H9 (cell line): ENCODE data around the gene EDAR. TPM values are rescaled to one million over a fixed set of nuclear protein-coding genes. Genes with fewer than 3 reads are reported as not detected.

Source experiments
- DNase-seq: peaks from one replicate; pipeline ENCODE4 v3.0.0-alpha.2; 2017
- H2AFZ ChIP-seq: one replicate; pipeline ENCODE4 v1.6.1; 2013; ENCODE audit warnings: mild to moderate bottlenecking, low read length, control low read depth, moderate library complexity
- H2AK5ac ChIP-seq: 2 replicates; pipeline ENCODE4 v1.6.1; 2013; ENCODE audit warnings: low read length, control low read depth, mixed read lengths; ENCODE audit not compliant: insufficient read length
- H2BK120ac ChIP-seq: one replicate; pipeline ENCODE4 v1.6.1; 2013; ENCODE audit warnings: low read depth, mild to moderate bottlenecking, low read length, control low read depth, inconsistent platforms; ENCODE audit not compliant: poor library complexity, severe bottlenecking
- H2BK12ac ChIP-seq: 2 replicates; pipeline ENCODE4 v1.6.1; 2013; ENCODE audit warnings: low read length, control low read depth, mixed read lengths, low read depth; ENCODE audit not compliant: insufficient read length
- H2BK15ac ChIP-seq: 2 replicates; pipeline ENCODE4 v1.6.1; 2013; ENCODE audit warnings: low read depth, low read length, control low read depth
- H2BK20ac ChIP-seq: one replicate; pipeline ENCODE4 v1.6.1; 2013; ENCODE audit warnings: low read depth, mild to moderate bottlenecking, low read length, control low read depth, inconsistent platforms; ENCODE audit not compliant: poor library complexity, severe bottlenecking
- H2BK5ac ChIP-seq: 2 replicates; pipeline ENCODE4 v1.6.1; 2013; ENCODE audit warnings: low read length, control low read depth, mixed read lengths; ENCODE audit not compliant: insufficient read length
- H3K14ac ChIP-seq: 2 replicates; pipeline ENCODE4 v1.6.1; 2013; ENCODE audit warnings: low read length, control low read depth; ENCODE audit not compliant: insufficient read depth
- H3K18ac ChIP-seq: 2 replicates; pipeline ENCODE4 v1.6.1; 2013; ENCODE audit warnings: low read depth, mild to moderate bottlenecking, mixed read lengths, low read length, control low read depth; ENCODE audit not compliant: insufficient read length
- H3K23ac ChIP-seq: 2 replicates; pipeline ENCODE4 v1.6.1; 2013; ENCODE audit warnings: low read length, control low read depth, mixed read lengths, low read depth; ENCODE audit not compliant: insufficient read length
- H3K23me2 ChIP-seq: 2 replicates; pipeline ENCODE4 v1.6.1; 2013; ENCODE audit warnings: low read depth, mild to moderate bottlenecking, mixed read lengths, low read length, control low read depth; ENCODE audit not compliant: insufficient read length, poor library complexity, severe bottlenecking
- H3K27ac ChIP-seq: 2 replicates; pipeline ENCODE4 v1.5.1; 2013; ENCODE audit warnings: low read length, control low read depth, mixed read lengths, low read depth; ENCODE audit not compliant: insufficient read length
- H3K27me3 ChIP-seq: 2 replicates; pipeline ENCODE4 v1.6.1; 2013; ENCODE audit warnings: low read length, control low read depth, inconsistent platforms; ENCODE audit not compliant: insufficient read depth
- H3K4ac ChIP-seq: 2 replicates; pipeline ENCODE4 v1.6.1; 2013; ENCODE audit warnings: low read depth, mild to moderate bottlenecking, control low read depth, inconsistent platforms, low read length, moderate library complexity
- H3K4me1 ChIP-seq: 2 replicates; pipeline ENCODE4 v1.6.1; 2013; ENCODE audit warnings: low read length, control low read depth, inconsistent platforms; ENCODE audit not compliant: insufficient read depth
- H3K4me2 ChIP-seq: 2 replicates; pipeline ENCODE4 v1.6.1; 2013; ENCODE audit warnings: low read length, control low read depth, mixed read lengths; ENCODE audit not compliant: insufficient read length, insufficient read depth
- H3K56ac ChIP-seq: 2 replicates; pipeline ENCODE4 v1.6.1; 2013; ENCODE audit warnings: low read depth, mild to moderate bottlenecking, mixed read lengths, low read length, control low read depth; ENCODE audit not compliant: insufficient read length
- H3K79me1 ChIP-seq: 2 replicates; pipeline ENCODE4 v1.6.1; 2013; ENCODE audit warnings: low read depth, mild to moderate bottlenecking, moderate library complexity, low read length, control low read depth, inconsistent platforms; ENCODE audit not compliant: insufficient read depth, poor library complexity, severe bottlenecking
- H3K79me2 ChIP-seq: 2 replicates; pipeline ENCODE4 v1.6.1; 2013; ENCODE audit warnings: low read length, control low read depth, inconsistent platforms; ENCODE audit not compliant: insufficient read depth
- H3K9ac ChIP-seq: 2 replicates; pipeline ENCODE4 v1.6.1; 2013; ENCODE audit warnings: low read length, control low read depth, mixed read lengths; ENCODE audit not compliant: insufficient read length; ENCODE audit errors: extremely low read depth
- H3K9me3 ChIP-seq: one replicate; pipeline ENCODE4 v1.6.1; 2013; ENCODE audit warnings: low read depth, low read length, inconsistent platforms; ENCODE audit not compliant: control insufficient read depth
- H3T11ph ChIP-seq: one replicate; pipeline ENCODE4 v1.6.1; 2013; ENCODE audit warnings: mild to moderate bottlenecking, low read length, control low read depth, inconsistent platforms
- H4K20me1 ChIP-seq: one replicate; pipeline ENCODE4 v1.6.1; 2013; ENCODE audit not compliant: control insufficient read depth, insufficient read length, insufficient read depth
- H4K5ac ChIP-seq: 2 replicates; pipeline ENCODE4 v1.6.1; 2013; ENCODE audit warnings: low read depth, mild to moderate bottlenecking, mixed read lengths, low read length, control low read depth; ENCODE audit not compliant: insufficient read length
- H4K8ac ChIP-seq: replicated peaks from 2 replicates; pipeline ENCODE4 v1.6.1; 2013; ENCODE audit warnings: low read length, control low read depth, mixed read lengths, low read depth; ENCODE audit not compliant: insufficient read length
- H4K91ac ChIP-seq: 2 replicates; pipeline ENCODE4 v1.6.1; 2013; ENCODE audit warnings: low read depth, mild to moderate bottlenecking, moderate library complexity, mixed read lengths, low read length, control low read depth; ENCODE audit not compliant: insufficient read length
- H3K27ac Mint-ChIP-seq, 3 experiments: 2 replicates in 2 of 3; 3 replicates in 1 of 3; pipeline ENCODE4 v1.8.0; 2020 to 2021; ENCODE audit warnings: mixed read lengths in 3 of 3, mild to moderate bottlenecking in 1 of 3, moderate library complexity in 1 of 3
- H3K27me3 Mint-ChIP-seq: 2 replicates; pipeline ENCODE4 v1.8.0; 2021; ENCODE audit warnings: low read depth, mild to moderate bottlenecking, moderate library complexity, mixed read lengths
- H3K36me3 Mint-ChIP-seq, 3 experiments: 2 replicates in 2 of 3; 3 replicates in 1 of 3; pipeline ENCODE4 v1.8.0; 2020 to 2021; ENCODE audit warnings: low read depth in 3 of 3, mixed read lengths in 3 of 3; ENCODE audit not compliant: insufficient read depth in 1 of 3
- H3K4me1 Mint-ChIP-seq, 2 experiments: 2 replicates each; pipeline ENCODE4 v1.8.0; 2020; ENCODE audit warnings: mixed read lengths in 2 of 2
- H3K4me3 Mint-ChIP-seq, 2 experiments: 2 replicates in 1 of 2; 3 replicates in 1 of 2; pipeline ENCODE4 v1.8.0; 2020 to 2021; ENCODE audit warnings: mild to moderate bottlenecking in 2 of 2, mixed read lengths in 2 of 2, moderate library complexity in 1 of 2
- H3K9me3 Mint-ChIP-seq, 2 experiments: 2 replicates in 1 of 2; 3 replicates in 1 of 2; pipeline ENCODE4 v1.8.0; 2020; ENCODE audit warnings: mild to moderate bottlenecking in 2 of 2, mixed read lengths in 2 of 2, moderate library complexity in 1 of 2
- CTCF ChIP-seq: fragments of 200-600 bp; sonication (generic); conservative IDR thresholded peaks from 3 replicates; pipeline ENCODE4 v1.8.0; 2021; ENCODE audit warnings: antibody characterized with exemption, mild to moderate bottlenecking
- WGBS: extraction: QIAGEN DNeasy Blood & Tissue Kit; methylation state at CpG from one replicate; pipeline ENCODE4 v1.1.7; 2013; ENCODE audit warnings: missing lambda C conversion rate, low lambda C conversion rate, mixed read lengths; ENCODE audit not compliant: insufficient read length; ENCODE audit errors: extremely low coverage; 5-methylcytosine and 5-hydroxymethylcytosine counted together
- total RNA-seq: library from RNA; stranded (reverse); gene quantifications from 2 replicates; pipeline ENCODE4 v1.2.1, GENCODE V29; 2021

Gene EDAR
- total RNA-seq, 1 experiment from 2014 or later, result not detected

GRCh38 chr2:108925735-108926134, 63.3 kb downstream of the EDAR start:
- Histone ChIP-seq H2BK120ac (no peak overlapping the region), H2AK5ac (no peak overlapping the region), H2AFZ (no peak overlapping the region), H3K4me2 (no peak overlapping the region), H3K14ac (no peak overlapping the region), H4K91ac (no peak overlapping the region), H2BK20ac (no peak overlapping the region), H3K23ac (no peak overlapping the region), H3K9me3 (no peaks in the 10 kb centered on the region), H3K27ac (no peak overlapping the region), H2BK12ac (no peak overlapping the region), H2BK5ac (no peak overlapping the region), H3K9ac (no peak overlapping the region), H3K79me1 (no peaks in the 10 kb centered on the region), H3K23me2 (no peaks in the 10 kb centered on the region), H2BK15ac (no peak overlapping the region), H3K56ac (no peak overlapping the region), H3K4me1 (no peaks in the 10 kb centered on the region), H3K4ac (no peak overlapping the region), H3K79me2 (no peaks in the 10 kb centered on the region), H4K8ac (no peak overlapping the region), H4K5ac (no peak overlapping the region), H4K20me1 (no peaks in the 10 kb centered on the region), H3K27me3 (no peaks in the 10 kb centered on the region), H3K18ac (no peak overlapping the region), H3T11ph (no peak overlapping the region)
- no peak for TF ChIP-seq CTCF
- WGBS, result no CpG with 5 or more reads among the region's 8 CpGs
- Mint-ChIP-seq H3K36me3 (no peaks in the 10 kb centered on the region), H3K27me3 (peaks cover 2% of the 10 kb centered on the region), H3K4me3 (no peak overlapping the region; a peak in 1 of 5 replicates), H3K4me1 (peaks cover 7 to 12% of the 10 kb centered on the region in 2 experiments; a peak in 3 of 4 replicates), H3K27ac (no peak overlapping the region; a peak in 1 of 7 replicates), H3K9me3 (no peaks in the 10 kb centered on the region)
- no peak for DNase-seq
